ENCODE measurements around the gene FUOM. TPM values are rescaled to one million over a fixed set of nuclear protein-coding genes. Genes with fewer than 3 reads are reported as not detected.

FUOM gene
- 8.4 TPM for total RNA-seq

- DNase-seq, result peak; percentile 71
These were observed at the start of gene FUOM for GRCh38 chr10:133357285-133358161. Gene FUOM, minus strand, starts transcription at chr10:133358019. Its CDS starts 12 bp downstream, at chr10:133358007.

GRCh38 chr10:133405844-133406527 lies 48.2 kb upstream of the FUOM start:
- DNase-seq, result no peak

GRCh38 chr10:133405272-133405671 lies 47.5 kb upstream of the FUOM start:
- DNase-seq, result no peak

- DNase-seq, result no peak
These were observed 46.0 kb upstream of the FUOM start for GRCh38 chr10:133403784-133404183.

GRCh38 chr10:133403359-133403758 lies 45.5 kb upstream of the FUOM start:
- no peak for DNase-seq

GRCh38 chr10:133401981-133402725 lies 44.3 kb upstream of the FUOM start:
- DNase-seq, result no peak

GRCh38 chr10:133401500-133401899 lies 43.7 kb upstream of the FUOM start:
- no peak for DNase-seq

- DNase-seq, result no peak
These were observed 43.0 kb upstream of the FUOM start for GRCh38 chr10:133400624-133401424.

GRCh38 chr10:133399123-133399601 lies 41.3 kb upstream of the FUOM start:
- DNase-seq, result no peak

- DNase-seq, result no peak
These were observed 40.1 kb upstream of the FUOM start for GRCh38 chr10:133397938-133398337.

- DNase-seq, result no peak
These were observed 38.3 kb upstream of the FUOM start for GRCh38 chr10:133396035-133396624.

- no peak for DNase-seq
These were observed 37.0 kb upstream of the FUOM start for GRCh38 chr10:133394801-133395221.

GRCh38 chr10:133394064-133394663 lies 36.3 kb upstream of the FUOM start, which contains the start of gene MTG1:
Gene MTG1, plus strand, starts transcription at chr10:133394157. Its CDS starts 64 bp downstream, at chr10:133394221.
- DNase-seq, result peak; percentile 98

GRCh38 chr10:133393401-133394063 lies 35.7 kb upstream of the FUOM start:
- DNase-seq, result no peak

GRCh38 chr10:133391761-133392518 lies 34.1 kb upstream of the FUOM start:
- no peak for DNase-seq

- no peak for DNase-seq
These were observed 33.4 kb upstream of the FUOM start for GRCh38 chr10:133391249-133391635.

- DNase-seq, result no peak
These were observed 32.9 kb upstream of the FUOM start for GRCh38 chr10:133390597-133391248.

GRCh38 chr10:133388973-133389818 lies 31.4 kb upstream of the FUOM start:
- no peak for DNase-seq
